Activated naive CD8-positive, alpha-beta T cell treated with anti-CD3 and anti-CD28 coated beads, Interleukin-2, amount 10 ng/mL, durations not matched to agents 7 days and 5 days (primary cell): ENCODE measurements around the gene HSP90AB1. TPM values are rescaled to one million over a fixed set of nuclear protein-coding genes. Genes with fewer than 3 reads are reported as not detected.
A peak's percentile ranks its signal among the peaks of the same experiment; 100 is the strongest.

ENCODE experiments used
- ATAC-seq: fragments of 150-1000 bp; cut with Tn5 transposase; one replicate; pipeline ENCODE4 v1.10.0; 2021; ENCODE audit warnings: low read depth, moderate library complexity
- POLR2A ChIA-PET: fragments of 350-600 bp; sonication (Branson Sonifier 250); formaldehyde crosslinking; loops from one replicate; lab custom pipeline; 2021; ENCODE audit warnings: antibody characterized with exemption; lab: Charles Lee
- DNase-seq: peaks from one replicate; pipeline ENCODE4 v3.0.0; 2021
- H3K27ac Mint-ChIP-seq: one replicate; pipeline ENCODE4 v1.8.0; 2022; ENCODE audit warnings: mild to moderate bottlenecking, mixed read lengths
- H3K27me3 Mint-ChIP-seq: one replicate; pipeline ENCODE4 v1.8.0; 2022; ENCODE audit warnings: mild to moderate bottlenecking, moderate library complexity, mixed read lengths
- H3K36me3 Mint-ChIP-seq: one replicate; pipeline ENCODE4 v1.8.0; 2021; ENCODE audit warnings: mild to moderate bottlenecking, mixed read lengths
- H3K4me1 Mint-ChIP-seq: one replicate; pipeline ENCODE4 v1.8.0; 2021; ENCODE audit warnings: mixed read lengths
- H3K4me3 Mint-ChIP-seq: one replicate; pipeline ENCODE4 v1.8.0; 2022; ENCODE audit warnings: mild to moderate bottlenecking, moderate library complexity, mixed read lengths
- H3K9me3 Mint-ChIP-seq: one replicate; pipeline ENCODE4 v1.8.0; 2021; ENCODE audit warnings: mixed read lengths
- total RNA-seq, 2 experiments: library from RNA; stranded (reverse); gene quantifications; one replicate each; pipeline ENCODE4 v1.2.3, GENCODE V29; 2021

HSP90AB1 gene
- total RNA-seq, 2 experiments from 2014 or later = 453 to 466 TPM

DNA sequence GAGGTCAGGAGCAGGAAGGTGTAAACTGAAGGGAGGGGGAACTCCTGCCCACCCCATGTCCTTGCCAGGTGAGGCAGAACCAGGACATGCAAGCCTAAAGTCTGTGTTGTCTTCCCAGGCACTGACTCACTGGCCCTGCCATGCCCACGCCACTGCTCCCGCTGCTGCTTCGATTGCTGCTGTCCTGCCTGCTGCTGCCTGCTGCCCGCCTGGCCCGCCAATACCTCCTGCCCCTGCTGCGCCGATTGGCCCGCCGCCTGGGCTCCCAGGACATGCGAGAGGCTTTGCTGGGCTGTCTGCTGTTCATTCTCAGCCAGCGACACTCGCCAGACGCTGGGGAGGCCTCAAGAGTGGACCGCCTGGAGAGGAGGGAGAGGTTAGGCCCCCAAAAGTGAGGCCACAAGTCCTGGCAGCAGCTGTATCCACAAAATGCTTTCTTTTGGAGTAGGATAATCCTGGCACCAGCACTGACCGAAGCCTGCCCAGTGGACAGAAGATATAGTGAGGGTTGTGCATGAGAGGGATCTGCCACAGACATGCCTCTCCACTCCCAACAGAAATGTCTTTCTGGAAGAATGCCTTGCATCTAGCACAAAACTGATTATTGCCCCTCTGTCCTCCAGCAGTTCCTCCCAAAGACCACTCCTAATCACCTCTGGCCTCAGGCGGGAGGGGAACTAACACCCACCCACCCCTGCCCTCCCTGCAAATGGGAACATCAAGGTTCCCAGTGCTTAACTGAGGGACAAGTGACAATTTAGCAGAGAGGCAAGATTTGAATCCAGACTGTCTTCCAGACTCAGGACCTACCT, 29.4 kb upstream of the HSP90AB1 start:
- H3K27me3 Mint-ChIP-seq = peaks cover 15% of the 10 kb centered on the region
- DNase-seq = no peak
- H3K36me3 Mint-ChIP-seq = no peaks in the 10 kb centered on the region
- H3K4me3 Mint-ChIP-seq = no peak overlapping the region
- H3K27ac Mint-ChIP-seq = no peak overlapping the region
- H3K9me3 Mint-ChIP-seq = no peaks in the 10 kb centered on the region
- H3K4me1 Mint-ChIP-seq = peaks cover 14% of the 10 kb centered on the region
- POLR2A ChIA-PET = no interaction called here
- ATAC-seq = no peak

DNA sequence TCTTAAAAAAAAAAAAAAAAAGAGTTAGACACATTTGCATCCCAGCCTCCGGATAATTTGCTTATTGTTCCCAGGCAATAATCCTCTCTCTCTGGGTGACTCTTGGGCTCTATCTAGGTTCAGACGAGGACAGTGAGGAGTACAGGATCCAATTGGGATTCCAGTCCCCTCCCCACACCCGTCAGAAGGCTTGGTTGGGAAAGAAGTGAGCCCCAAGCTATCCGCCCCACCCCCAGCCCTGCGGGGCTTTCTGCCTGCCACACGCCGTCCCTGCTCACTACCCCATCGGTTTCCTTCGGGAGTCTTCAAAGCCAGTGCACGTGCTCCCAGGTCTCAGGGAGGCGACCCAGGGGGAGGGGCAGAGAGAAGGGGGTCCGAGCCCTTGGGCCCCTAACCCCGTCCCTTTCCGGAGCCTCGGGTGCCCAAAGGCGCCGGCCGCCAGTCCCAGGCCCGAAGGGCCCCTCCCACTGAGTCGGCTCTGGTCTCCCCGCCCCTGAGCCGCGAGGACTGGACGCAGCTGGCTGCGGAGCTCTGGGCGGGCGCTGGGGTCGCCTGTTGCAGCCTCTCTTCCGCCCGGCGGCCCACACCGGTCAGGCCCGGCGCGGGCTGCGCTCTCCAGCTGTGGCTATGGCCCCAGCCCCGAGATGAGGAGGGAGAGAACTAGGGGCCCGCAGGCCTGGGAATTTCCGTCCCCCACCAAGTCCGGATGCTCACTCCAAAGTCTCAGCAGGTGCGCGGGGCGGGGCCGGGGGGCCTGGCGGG, 27.7 kb upstream of the HSP90AB1 start:
- ATAC-seq (no peak), DNase-seq (peak; percentile 56)
- H3K27ac Mint-ChIP-seq = no peak overlapping the region
- no peaks in the 10 kb centered on the region for H3K36me3 Mint-ChIP-seq
- H3K4me3 Mint-ChIP-seq = peak overlapping the region; percentile 60
- H3K4me1 Mint-ChIP-seq = peaks cover 23% of the 10 kb centered on the region
- POLR2A ChIA-PET = interaction anchor here (1.3 kb wide), 1 partner anchor 27 kb away, joined by 4 read pairs; the partner anchor contains the start of gene HSP90AB1
- H3K9me3 Mint-ChIP-seq = no peaks in the 10 kb centered on the region
- H3K27me3 Mint-ChIP-seq = peaks cover 11% of the 10 kb centered on the region

DNA sequence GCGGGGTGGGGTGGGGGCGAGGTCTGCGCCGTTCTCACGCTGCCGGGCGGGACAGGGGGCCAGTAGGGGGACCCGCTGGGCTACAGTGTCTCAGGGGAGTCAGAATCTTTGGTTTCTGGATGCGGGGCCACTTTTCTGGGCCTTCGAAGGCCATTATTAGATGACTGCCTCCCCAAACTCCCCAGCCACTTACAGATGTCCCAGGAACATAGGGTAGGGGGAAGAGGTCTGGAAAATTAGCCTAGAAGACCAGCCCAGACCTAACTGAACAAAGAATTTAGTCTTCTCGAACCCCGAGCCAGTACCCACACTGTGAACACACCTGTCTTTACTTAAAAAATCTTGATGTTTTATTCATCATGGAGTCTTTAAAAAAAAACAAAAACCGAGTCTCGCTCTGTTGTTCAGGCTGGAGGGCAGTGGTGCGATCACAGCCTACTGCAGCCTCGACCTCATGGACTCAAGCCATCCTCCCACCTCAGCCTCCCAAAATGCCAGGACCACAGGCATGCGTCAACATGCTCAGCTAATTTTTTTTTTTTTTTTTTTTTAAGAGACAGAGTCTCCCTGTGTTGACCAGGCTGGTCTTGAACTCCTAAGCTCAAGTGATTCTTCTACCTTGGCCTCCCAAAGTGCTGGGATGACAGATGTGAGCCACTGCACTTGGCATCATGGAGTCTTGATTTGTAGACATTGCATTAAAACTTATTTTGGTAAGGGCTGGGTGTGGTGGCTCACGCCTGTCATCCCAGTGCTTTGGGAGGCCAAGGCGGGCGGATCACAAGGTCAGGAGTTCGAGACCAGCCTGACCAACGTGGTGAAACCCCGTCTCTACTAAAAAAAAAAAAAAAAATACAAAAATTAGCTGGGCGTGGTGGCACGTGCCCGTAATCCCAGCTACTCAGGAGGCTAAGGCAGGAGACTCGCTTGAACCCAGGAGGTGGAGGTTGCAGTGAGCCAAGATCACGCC, 26.8 kb upstream of the HSP90AB1 start:
- DNase-seq (no peak), ATAC-seq (no peak)
- peaks cover 11% of the 10 kb centered on the region for H3K27me3 Mint-ChIP-seq
- peaks cover 31% of the 10 kb centered on the region for H3K4me1 Mint-ChIP-seq
- no peaks in the 10 kb centered on the region for H3K36me3 Mint-ChIP-seq
- H3K27ac Mint-ChIP-seq = no peak overlapping the region
- H3K4me3 Mint-ChIP-seq = no peak overlapping the region
- POLR2A ChIA-PET = interaction anchor here (0.6 to 1.3 kb wide), 2 partner anchors 27 to 42 kb away, joined by 4 read pairs; partner anchors contain the start of gene HSP90AB1
- no peaks in the 10 kb centered on the region for H3K9me3 Mint-ChIP-seq

DNA sequence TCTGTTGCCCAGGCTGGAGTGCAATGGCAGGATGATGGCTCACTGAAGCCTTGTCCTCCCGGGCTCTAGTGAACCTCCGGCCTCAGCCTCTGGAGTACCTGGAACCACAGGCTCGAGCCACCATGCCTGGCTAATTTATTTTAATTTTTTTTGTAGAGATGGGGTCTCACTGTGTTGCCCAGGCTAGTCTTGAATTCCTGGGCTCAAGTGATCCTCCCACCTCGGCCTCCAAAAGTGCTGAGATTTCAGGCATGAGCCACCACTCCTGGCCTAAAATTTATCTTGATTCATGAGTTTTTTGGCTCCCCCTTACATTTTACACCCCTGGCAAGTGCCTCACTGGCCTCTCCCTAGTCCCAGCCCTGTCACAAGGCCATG, 26.0 kb upstream of the HSP90AB1 start:
- peaks cover 11% of the 10 kb centered on the region for H3K27me3 Mint-ChIP-seq
- no peaks in the 10 kb centered on the region for H3K9me3 Mint-ChIP-seq
- ATAC-seq = no peak
- peaks cover 35% of the 10 kb centered on the region for H3K4me1 Mint-ChIP-seq
- DNase-seq = no peak
- no peaks in the 10 kb centered on the region for H3K36me3 Mint-ChIP-seq
- POLR2A ChIA-PET = interaction anchor here (0.6 to 5.6 kb wide), 2 partner anchors 26 to 43 kb away, joined by 4 to 44 read pairs; partner anchors contain the start of gene HSP90AB1
- H3K27ac Mint-ChIP-seq = peak overlapping the region; percentile 12
- no peak overlapping the region for H3K4me3 Mint-ChIP-seq

DNA sequence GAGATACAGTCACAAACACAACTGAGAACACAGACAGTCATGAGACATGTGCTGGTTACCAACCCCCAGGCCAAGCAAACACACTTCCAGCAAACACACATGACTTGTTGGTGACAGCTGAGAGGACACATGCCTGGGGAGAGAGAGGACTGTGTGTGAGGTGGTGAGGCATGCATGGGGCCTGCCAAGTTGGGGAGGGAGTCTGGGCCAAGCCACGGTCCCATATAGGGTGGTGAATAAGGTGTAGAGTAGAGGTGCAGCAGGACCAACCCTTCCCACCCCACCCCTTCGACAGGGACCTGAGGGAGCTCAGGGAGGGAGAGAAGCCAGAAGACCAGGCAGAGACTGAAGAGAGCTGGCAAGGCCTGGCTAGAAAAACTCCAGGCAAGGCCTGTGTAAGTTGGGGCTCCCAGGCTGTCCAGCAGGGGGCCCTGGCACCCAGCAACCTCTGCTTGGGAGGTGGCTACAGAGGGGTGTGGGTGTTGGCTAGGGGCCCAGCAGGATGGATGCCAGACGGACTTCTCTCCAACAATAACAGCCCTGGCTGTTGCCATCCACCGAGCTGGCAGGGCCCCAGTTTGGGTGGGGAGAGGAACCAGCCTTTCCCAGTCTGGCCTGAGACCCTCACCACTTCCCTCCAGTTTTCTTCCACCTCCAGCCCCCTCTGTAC, 25.5 kb upstream of the HSP90AB1 start:
- Mint-ChIP-seq H3K9me3 (no peaks in the 10 kb centered on the region), H3K36me3 (no peaks in the 10 kb centered on the region), H3K4me3 (no peak overlapping the region), H3K27me3 (peaks cover 11% of the 10 kb centered on the region), H3K4me1 (peaks cover 37% of the 10 kb centered on the region), H3K27ac (peak overlapping the region; percentile 12)
- ATAC-seq (peak; percentile 65), DNase-seq (peak; percentile 80)
- POLR2A ChIA-PET = interaction anchor here (5.6 kb wide), 1 partner anchor 26 kb away, joined by 44 read pairs; the partner anchor contains the start of gene HSP90AB1

DNA sequence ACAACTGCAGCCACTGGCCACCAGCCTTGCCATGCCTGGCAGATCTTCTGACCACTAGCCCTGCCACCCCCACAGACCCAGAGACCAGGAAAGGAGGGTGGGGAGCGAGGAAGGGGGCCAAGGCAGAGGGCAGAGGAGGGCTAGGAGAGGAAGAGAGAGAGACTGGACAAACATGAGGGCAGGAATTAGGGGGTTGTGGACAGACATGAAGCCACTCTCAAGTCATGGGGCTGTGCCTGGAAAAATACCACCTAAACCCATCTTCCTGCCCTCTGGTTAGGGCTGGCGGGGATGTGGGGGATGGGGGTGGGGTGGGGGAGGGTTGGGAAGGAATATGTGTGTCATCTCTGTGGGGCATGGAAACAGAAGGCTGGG, 25.0 kb upstream of the HSP90AB1 start:
- Mint-ChIP-seq H3K27me3 (peaks cover 11% of the 10 kb centered on the region), H3K4me3 (no peak overlapping the region), H3K27ac (no peak overlapping the region), H3K4me1 (peaks cover 40% of the 10 kb centered on the region), H3K9me3 (no peaks in the 10 kb centered on the region), H3K36me3 (no peaks in the 10 kb centered on the region)
- ATAC-seq = no peak
- DNase-seq = no peak
- POLR2A ChIA-PET = interaction anchor here (5.6 kb wide), 1 partner anchor 25 kb away, joined by 44 read pairs; the partner anchor contains the start of gene HSP90AB1

DNA sequence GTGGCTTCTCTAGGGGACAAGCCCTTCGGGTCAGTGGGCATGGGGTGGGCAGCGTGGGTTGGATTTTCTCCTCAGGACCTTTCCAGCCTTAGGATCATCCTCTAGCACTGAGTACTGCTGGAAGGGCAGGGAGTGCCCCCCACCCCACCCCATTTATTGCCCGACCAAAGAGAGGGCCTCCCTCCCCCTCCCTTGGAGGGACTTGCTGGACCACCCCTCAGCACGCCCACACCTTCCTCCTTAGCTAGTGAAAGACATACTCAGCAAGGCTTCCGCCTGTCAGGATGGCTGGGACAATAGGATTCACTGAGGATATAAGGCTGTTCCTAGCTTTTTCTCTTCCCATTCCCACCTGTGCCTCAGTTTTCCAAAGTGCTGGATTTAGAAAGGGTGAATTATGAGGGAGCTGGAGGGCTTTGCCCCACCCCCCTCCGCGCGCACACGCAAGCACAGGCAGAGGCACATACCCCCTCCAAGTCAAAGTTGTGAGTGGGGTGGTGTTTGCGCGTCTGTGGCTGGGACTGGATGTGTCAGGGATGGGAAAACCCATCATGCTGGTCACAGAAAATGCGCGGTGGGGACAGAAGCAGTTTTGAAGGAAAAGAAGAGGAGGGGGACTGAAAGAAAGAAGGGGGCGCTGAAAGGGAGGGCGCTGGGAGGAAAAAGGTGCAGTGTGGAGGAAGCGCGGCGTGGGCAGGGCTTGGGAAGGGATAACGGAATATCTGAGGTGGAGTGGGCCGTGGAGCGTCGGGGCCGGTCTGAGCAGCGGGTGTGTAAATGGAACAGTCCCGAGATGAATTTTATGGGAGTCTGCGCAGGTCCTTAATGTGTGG, 24.2 kb upstream of the HSP90AB1 start:
- no peak for DNase-seq
- Mint-ChIP-seq H3K27me3 (peaks cover 11% of the 10 kb centered on the region), H3K9me3 (no peaks in the 10 kb centered on the region), H3K4me3 (peak overlapping the region; percentile 83), H3K27ac (peak overlapping the region; percentile 85), H3K36me3 (no peaks in the 10 kb centered on the region), H3K4me1 (peaks cover 40% of the 10 kb centered on the region)
- POLR2A ChIA-PET = interaction anchor here (0.6 to 5.6 kb wide), 4 partner anchors 11 to 24 kb away, joined by 4 to 44 read pairs (median 8); partner anchors contain the start of gene HSP90AB1
- ATAC-seq = no peak

DNA sequence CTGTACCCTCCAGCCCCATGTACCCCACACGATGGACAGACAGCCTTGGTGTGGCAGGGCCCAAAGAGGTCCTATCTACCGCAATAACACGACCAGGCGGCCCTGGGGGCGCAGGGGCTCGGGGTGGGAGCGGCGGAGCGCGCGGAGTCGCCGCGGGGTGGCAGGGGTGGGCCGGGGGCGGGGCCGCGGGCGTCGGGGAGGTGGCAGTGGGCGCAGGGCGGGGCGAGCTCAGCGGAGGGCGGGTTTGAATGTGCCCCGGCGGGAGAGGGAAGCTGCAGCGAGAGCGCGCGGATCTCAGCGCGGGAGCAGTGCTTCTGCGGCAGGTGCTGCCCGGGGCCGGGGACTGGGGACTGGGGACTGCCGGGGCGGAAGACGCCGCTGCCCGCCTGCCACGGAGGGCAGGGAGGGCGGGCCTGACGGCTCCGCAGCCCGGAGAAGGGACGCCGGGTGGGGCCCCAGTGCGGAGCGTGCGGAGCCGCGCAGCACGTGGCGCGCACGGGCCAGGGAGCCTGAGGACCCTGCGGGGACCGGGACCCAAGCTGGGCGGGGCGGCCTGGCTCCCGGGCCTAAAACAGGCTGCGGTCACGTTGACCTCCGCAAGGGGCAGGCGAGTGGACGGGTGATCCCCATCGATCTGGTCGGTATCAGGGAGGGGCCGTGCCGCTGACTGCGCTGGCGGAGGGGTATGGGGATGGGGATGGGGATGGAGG, 23.4 kb upstream of the HSP90AB1 start, which contains the start of gene SLC29A1:
SLC29A1 (plus strand) TSS at position 277 of the 710 bp plus-strand sequence. CDS start 3,719 bp downstream, outside the sequence.
- Mint-ChIP-seq H3K4me1 (peaks cover 40% of the 10 kb centered on the region), H3K9me3 (no peaks in the 10 kb centered on the region), H3K27me3 (peaks cover 6% of the 10 kb centered on the region), H3K27ac (peak within 1 kb of the TSS; percentile 85), H3K36me3 (no peaks in the 10 kb centered on the region), H3K4me3 (peak within 1 kb of the TSS; percentile 83)
- ATAC-seq (peak; percentile 79), DNase-seq (peak; percentile 86)
- POLR2A ChIA-PET = interaction anchor here (0.6 to 5.6 kb wide), 6 partner anchors 11 to 30 kb away, joined by 4 to 44 read pairs (median 6); partner anchors contain the start of gene HSP90AB1

DNA sequence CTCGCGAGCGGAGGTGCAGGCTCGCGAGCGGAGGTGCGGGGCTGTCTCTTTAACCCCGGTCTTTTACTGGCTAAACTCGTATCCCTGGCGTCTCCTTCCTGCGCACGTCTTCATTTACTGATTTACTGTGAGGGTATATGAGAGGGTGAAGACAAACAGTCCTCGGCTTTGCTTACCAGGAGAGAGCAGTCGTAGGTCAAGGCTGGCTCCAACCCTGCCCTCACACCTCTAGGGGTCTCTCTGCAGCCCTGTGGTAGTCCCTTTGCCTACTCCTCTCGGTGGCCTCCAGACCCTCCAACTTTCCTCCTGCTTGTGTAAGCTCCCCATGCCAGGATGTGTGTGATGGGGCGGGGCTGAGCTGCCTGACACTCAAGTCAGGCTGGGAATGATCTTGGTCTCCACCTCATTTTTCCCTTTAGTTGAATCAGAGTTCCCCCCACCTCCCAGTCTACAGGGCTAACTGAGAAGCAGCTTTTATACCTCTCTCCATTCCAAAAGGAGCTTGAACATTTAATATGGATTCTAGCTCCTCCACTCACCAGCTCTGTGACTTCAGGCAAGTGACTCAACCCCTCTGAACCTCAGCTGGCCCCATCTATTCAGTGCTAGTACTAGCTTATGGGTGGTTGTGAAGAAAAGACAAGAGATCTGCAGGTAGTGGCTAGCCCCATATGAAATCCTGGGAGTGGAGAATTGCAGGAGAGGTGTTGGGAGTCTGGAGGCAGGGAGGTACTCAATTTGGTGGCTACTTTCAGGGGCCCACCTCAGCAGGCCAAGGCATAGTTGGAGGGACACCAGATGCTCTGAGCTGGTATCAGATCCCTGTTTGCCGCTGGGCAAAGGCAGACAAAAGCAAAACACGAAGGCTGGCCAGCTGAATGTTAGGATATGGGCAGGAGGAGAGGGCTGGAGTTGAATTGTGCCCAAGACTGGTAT, 22.6 kb upstream of the HSP90AB1 start:
- no peaks in the 10 kb centered on the region for H3K9me3 Mint-ChIP-seq
- peaks cover 38% of the 10 kb centered on the region for H3K4me1 Mint-ChIP-seq
- H3K27ac Mint-ChIP-seq = peak overlapping the region; percentile 70
- H3K4me3 Mint-ChIP-seq = peak overlapping the region; percentile 83
- ATAC-seq = no peak
- no peaks in the 10 kb centered on the region for H3K36me3 Mint-ChIP-seq
- peak; percentile 44 for DNase-seq
- POLR2A ChIA-PET = interaction anchor here (0.7 to 5.6 kb wide), 7 partner anchors 10 to 994 kb away, joined by 3 to 44 read pairs (median 4); partner anchors contain the start of gene HSP90AB1
- no peaks in the 10 kb centered on the region for H3K27me3 Mint-ChIP-seq

DNA sequence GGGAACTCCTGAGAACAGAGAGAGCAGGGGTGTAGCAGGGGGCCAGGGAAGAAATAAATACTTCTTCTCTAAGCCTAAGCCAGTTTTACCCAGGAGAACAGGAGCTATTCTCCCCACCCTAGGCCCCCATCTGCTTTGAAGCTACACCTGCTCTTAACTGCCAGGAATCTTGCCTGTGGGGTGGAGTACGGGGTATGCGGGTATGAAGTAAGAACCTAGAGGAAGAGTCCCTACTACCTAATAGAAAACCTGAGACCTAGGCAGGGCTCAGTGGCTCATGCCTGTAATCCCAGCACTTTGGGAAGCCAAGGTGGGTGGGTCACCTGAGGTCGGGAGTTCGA, 22.0 kb upstream of the HSP90AB1 start:
- POLR2A ChIA-PET = interaction anchor here (0.7 to 5.6 kb wide), 6 partner anchors 9 to 995 kb away, joined by 3 to 44 read pairs (median 6); partner anchors contain the start of gene HSP90AB1
- no peaks in the 10 kb centered on the region for H3K9me3 Mint-ChIP-seq
- ATAC-seq (no peak), DNase-seq (no peak)
- no peaks in the 10 kb centered on the region for H3K36me3 Mint-ChIP-seq
- no peak overlapping the region for H3K27ac Mint-ChIP-seq
- H3K27me3 Mint-ChIP-seq = no peaks in the 10 kb centered on the region
- H3K4me1 Mint-ChIP-seq = peaks cover 38% of the 10 kb centered on the region
- peak overlapping the region; percentile 83 for H3K4me3 Mint-ChIP-seq
